Erythroblast (primary cell): ENCODE measurements around the gene VCPKMT.

Experiments
- GATA1 ChIP-seq: IDR thresholded peaks from 2 replicates; pipeline ENCODE4 v1.6.1; 2011; ENCODE audit warnings: low read depth, mild to moderate bottlenecking, control low read depth, low read length, moderate library complexity
- POLR2A ChIP-seq: IDR thresholded peaks from 2 replicates; pipeline ENCODE4 v1.6.1; 2011; ENCODE audit warnings: mild to moderate bottlenecking, low read length

DNA sequence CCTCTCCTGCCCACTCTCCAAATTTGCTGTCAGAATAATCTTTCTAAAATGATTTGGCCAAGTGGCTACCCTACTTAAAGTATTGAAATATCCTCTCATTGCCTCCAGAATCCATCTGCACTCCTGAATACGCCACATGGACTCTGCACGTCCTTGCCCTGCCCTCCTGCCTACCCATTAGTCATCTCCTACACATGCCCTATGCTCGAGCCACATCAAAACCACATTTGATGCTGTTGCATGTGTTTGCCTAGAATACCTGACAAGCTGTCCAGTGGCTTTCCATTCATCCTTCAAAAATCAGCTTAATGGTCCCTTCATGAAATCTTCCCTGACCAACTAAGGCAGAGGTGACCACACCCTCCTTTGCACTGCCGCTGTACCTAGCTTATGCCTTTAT lies 17.0 kb downstream of the VCPKMT start:
- TF ChIP-seq POLR2A, result no peak
- no peak for TF ChIP-seq GATA1
